Lower leg skin (tissue), 4 donors: ENCODE results near the gene KAZN. TPM values are rescaled to one million over a fixed set of nuclear protein-coding genes. Genes with fewer than 3 reads are reported as not detected.

Experiments
- DNase-seq, 2 donors: peaks; one replicate each; pipeline ENCODE4 v3.0.0-alpha.2; 2019; ENCODE audit warnings: low spot score in 2 of 2
- H3K4me3 ChIP-seq: fragments of 200-600 bp; sonication (generic); 2 replicates; pipeline ENCODE4 v1.5.1; 2017; ENCODE audit warnings: mild to moderate bottlenecking, low read depth; ENCODE audit not compliant: poor library complexity, severe bottlenecking
- POLR2A ChIP-seq, 2 donors: fragments of 450-650 bp; IDR thresholded peaks; one replicate each; pipeline ENCODE4 v1.6.1; 2016 to 2017; ENCODE audit warnings: antibody characterized with exemption in 2 of 2, mild to moderate bottlenecking in 1 of 2, moderate library complexity in 1 of 2
- WGBS, 2 donors: methylation state at CpG; one replicate each; pipeline ENCODE4 v1.1.5; 2018; 5-methylcytosine and 5-hydroxymethylcytosine counted together
- intact Hi-C: fragments of 100-400 bp; cut with DNase I; formaldehyde crosslinking; loops from one replicate; pipeline ENCODE4 v1.15.0; 2023; ENCODE audit warnings: low total_unique reads
- total RNA-seq, 4 donors: library from RNA; depleted of rRNA; stranded (reverse); fragments of >200 nt; gene quantifications; one replicate each; pipeline ENCODE4 v1.1.0, GENCODE V29; 2016
- TF ChIP-seq, protein P1 (sequence below), 3 donors: fragments of 450-650 bp; IDR thresholded peaks; one replicate each; pipeline ENCODE4 v1.5.1; 2016; ENCODE audit warnings: antibody characterized with exemption in 3 of 3, mild to moderate bottlenecking in 3 of 3, moderate library complexity in 2 of 3

Gene KAZN
- total RNA-seq, 4 donors from 2014 or later = 21.4 to 36.0 (median 28.4) TPM

DNA sequence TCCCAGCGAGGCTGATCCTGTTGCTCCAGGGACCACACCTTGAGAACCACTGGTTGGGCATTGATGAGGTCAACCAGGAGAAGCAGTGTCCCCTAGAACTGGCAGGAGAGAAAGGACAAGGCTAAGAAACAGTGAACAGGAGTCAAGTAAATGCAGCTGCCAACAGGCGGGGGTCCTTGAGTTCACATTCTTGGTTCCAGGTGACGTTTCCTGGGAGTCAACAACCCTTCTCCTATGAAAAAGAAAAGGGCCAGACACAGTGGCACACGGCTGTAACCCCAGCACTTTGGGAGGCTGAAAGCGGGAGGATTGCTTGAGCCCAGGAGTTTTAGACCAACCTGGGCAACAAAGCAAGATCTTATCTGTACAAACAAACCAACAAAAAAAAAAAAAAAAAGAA, 98.3 kb downstream of the KAZN start:
- intact Hi-C loops = no loop called here
- DNase-seq = no peak
- 85 to 92% methylated on average over 5 of the region's 5 CpGs for WGBS, 2 donors
- TF ChIP-seq POLR2A (IDR thresholded peaks at IDR 0.05) = no peak
- TF ChIP-seq, protein P1, sequence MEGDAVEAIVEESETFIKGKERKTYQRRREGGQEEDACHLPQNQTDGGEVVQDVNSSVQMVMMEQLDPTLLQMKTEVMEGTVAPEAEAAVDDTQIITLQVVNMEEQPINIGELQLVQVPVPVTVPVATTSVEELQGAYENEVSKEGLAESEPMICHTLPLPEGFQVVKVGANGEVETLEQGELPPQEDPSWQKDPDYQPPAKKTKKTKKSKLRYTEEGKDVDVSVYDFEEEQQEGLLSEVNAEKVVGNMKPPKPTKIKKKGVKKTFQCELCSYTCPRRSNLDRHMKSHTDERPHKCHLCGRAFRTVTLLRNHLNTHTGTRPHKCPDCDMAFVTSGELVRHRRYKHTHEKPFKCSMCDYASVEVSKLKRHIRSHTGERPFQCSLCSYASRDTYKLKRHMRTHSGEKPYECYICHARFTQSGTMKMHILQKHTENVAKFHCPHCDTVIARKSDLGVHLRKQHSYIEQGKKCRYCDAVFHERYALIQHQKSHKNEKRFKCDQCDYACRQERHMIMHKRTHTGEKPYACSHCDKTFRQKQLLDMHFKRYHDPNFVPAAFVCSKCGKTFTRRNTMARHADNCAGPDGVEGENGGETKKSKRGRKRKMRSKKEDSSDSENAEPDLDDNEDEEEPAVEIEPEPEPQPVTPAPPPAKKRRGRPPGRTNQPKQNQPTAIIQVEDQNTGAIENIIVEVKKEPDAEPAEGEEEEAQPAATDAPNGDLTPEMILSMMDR (IDR thresholded peaks at IDR 0.05) = no peak
- H3K4me3 ChIP-seq = no peak overlapping the region

DNA sequence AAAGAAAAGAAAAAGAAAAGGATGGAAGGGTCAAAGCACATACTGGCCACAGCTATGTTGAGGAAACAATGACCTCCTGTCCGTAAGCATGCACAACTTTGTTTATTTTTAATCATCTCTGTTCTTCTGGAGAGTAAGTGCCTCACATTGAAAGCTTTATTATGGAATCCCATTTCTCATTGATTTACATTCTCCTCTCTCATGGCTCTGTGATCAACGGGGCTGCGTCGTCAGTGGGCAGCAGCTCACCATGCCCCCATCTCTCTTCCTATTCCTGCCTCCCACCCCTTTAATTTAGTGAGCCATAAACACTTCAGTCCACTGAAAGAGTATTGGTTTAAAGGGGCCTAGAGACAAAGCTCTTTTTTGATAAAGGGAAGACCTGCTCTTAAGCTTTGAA, 98.9 kb downstream of the KAZN start:
- no peak for TF ChIP-seq POLR2A (IDR thresholded peaks at IDR 0.05)
- TF ChIP-seq, protein P1 (IDR thresholded peaks at IDR 0.05) = no peak
- WGBS, 2 donors = 80 to 85% methylated on average over 4 of the region's 4 CpGs

DNA sequence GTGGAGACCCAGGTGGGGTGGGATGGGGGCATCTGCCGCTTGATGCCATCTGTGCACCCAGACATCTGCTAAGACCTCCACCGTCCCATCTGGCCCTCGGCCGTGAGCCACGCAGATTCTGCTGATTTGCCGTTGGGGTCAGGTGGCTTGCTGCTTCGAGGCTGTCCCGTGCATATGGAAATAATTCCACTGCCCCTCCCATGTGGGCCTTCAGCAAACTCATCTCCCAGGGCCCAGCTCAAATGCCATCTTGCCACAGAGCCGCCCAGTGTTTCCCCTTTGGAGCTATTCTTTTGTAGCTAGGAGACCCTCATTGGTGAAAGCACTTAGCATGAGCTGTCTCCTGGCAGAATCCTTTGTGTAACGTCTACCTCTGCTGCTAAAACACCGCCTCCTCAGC, 99.8 kb downstream of the KAZN start:
- H3K4me3 ChIP-seq = no peak overlapping the region
- no peak for DNase-seq
- WGBS, 2 donors = 67 to 75% methylated on average over 11 of the region's 11 CpGs
- intact Hi-C loops = no loop called here
- TF ChIP-seq, protein P1 (IDR thresholded peaks at IDR 0.05) = no peak
- TF ChIP-seq POLR2A (IDR thresholded peaks at IDR 0.05) = no peak

More for the DNA sequence above, 98.9 kb downstream of the KAZN start:
- DNase-seq = no peak
- intact Hi-C loops = no loop called here
- H3K4me3 ChIP-seq = no peak overlapping the region

DNA sequence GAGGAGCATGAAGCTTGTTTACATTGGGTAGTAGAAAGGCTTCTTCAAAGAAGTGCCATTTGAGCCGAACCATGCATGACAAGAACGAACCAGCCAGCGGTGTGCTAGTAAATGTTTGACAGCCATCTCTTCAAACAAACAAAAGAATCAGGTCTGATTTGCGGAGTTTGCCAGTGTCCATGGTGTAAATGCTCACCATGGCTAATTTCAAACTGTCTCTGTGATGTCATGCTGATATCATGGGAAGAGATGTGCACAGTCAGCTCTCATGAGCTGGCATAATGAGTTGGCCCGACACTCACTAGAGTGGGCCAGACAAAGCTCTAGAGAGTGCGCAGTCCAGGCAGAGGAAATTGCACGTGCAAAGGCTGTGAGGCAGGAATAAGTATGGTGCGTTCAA, 101.1 kb downstream of the KAZN start:
- H3K4me3 ChIP-seq = no peak overlapping the region
- TF ChIP-seq POLR2A (IDR thresholded peaks at IDR 0.05) = no peak
- TF ChIP-seq, protein P1 (IDR thresholded peaks at IDR 0.05) = no peak
- intact Hi-C loops = loop anchor here (10.0 kb wide), 1 partner anchor 575 kb away; no protein-coding TSS in a partner anchor
- DNase-seq = no peak
- 91 to 95% methylated on average over 8 of the region's 8 CpGs for WGBS, 2 donors

DNA sequence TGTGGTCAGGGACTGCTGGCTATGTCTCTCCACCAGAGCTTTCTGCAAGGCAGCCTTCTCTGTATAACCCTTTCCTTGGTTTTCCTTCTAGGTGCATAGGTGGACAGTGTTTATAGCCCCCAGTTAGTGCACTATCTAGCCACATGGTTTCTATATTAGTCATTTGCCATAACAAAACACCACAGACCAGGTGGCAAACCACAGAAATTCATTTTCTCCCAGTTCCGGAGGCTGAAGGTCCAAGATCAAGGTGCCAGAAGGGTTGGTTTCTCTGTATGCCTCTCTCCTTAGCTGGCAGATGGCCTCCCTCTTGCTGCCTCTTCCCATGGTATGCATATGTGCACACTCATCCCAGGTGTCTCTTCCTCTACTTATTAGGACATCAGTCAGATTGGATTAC, 106.4 kb downstream of the KAZN start:
- DNase-seq = no peak
- TF ChIP-seq, protein P1 (IDR thresholded peaks at IDR 0.05) = no peak
- H3K4me3 ChIP-seq = no peak overlapping the region
- 81 to 83% methylated on average over 1 of the region's 1 CpG for WGBS, 2 donors
- intact Hi-C loops = loop anchor here (10.0 kb wide), 1 partner anchor 580 kb away; no protein-coding TSS in a partner anchor

DNA sequence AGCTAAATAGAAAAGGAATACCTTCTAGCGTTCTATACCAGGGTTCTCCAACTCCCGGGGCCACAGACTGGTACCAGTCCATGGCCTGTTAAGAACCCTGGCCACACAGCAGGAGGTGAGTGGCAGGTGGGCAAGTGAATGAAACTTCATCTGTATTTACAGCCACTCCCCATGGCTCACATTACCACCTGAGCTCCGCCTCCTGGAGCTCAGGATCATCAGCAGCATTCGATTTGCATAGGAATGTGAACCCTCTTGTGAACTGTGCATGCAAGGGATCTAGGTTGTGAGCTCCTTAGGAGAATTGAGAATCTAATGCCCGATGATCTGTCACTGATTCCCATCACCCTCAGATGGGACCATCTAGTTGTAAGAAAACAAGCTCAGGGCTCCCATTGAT, 107.3 kb downstream of the KAZN start:
- intact Hi-C loops = loop anchor here (10.0 kb wide), 1 partner anchor 581 kb away; no protein-coding TSS in a partner anchor
- WGBS, 2 donors = 97 to 98% methylated on average over 5 of the region's 5 CpGs
- TF ChIP-seq, protein P1 (IDR thresholded peaks at IDR 0.05) = no peak
- no peak for TF ChIP-seq POLR2A (IDR thresholded peaks at IDR 0.05)
- DNase-seq = no peak
- H3K4me3 ChIP-seq = no peak overlapping the region
